SU-DHL-6 (cell line): ENCODE measurements around the gene CEP350.

Experiments
- H2AFZ ChIP-seq: fragments of 200-600 bp; sonication (generic); 2 replicates; pipeline ENCODE4 v1.6.1; 2014; ENCODE audit warnings: low read depth, mild to moderate bottlenecking, moderate library complexity, mixed read lengths, antibody characterized with exemption, low read length; ENCODE audit not compliant: severe bottlenecking
- H3F3A ChIP-seq: fragments of 200-600 bp; shearing (Covaris generic); 2 replicates; pipeline ENCODE4 v1.6.0; 2016; ENCODE audit warnings: antibody characterized with exemption, mild to moderate bottlenecking; ENCODE audit not compliant: insufficient read depth
- H3K27ac ChIP-seq: fragments of 200-600 bp; sonication (generic); 2 replicates; pipeline ENCODE4 v1.5.1; 2016; ENCODE audit warnings: low read depth, mild to moderate bottlenecking, low read length, moderate library complexity, mixed read lengths
- H3K27me3 ChIP-seq: fragments of 200-600 bp; sonication (generic), shearing (Covaris generic); 2 replicates; pipeline ENCODE4 v1.6.0; 2014; ENCODE audit warnings: mild to moderate bottlenecking, low read length
- H3K36me3 ChIP-seq: fragments of 200-600 bp; sonication (generic); 2 replicates; pipeline ENCODE4 v1.6.1; 2014; ENCODE audit warnings: mild to moderate bottlenecking, low read length, mixed read lengths
- H3K4me2 ChIP-seq: fragments of 300-600, 200-600 bp; shearing (Covaris generic), sonication (generic); 2 replicates; pipeline ENCODE4 v1.6.0; 2014; ENCODE audit warnings: low read length, low read depth, mild to moderate bottlenecking; ENCODE audit not compliant: poor library complexity, severe bottlenecking
- H3K4me3 ChIP-seq: fragments of 200-600 bp; sonication (generic); 2 replicates; pipeline ENCODE4 v1.5.1; 2014; ENCODE audit warnings: antibody characterized with exemption, low read length, mild to moderate bottlenecking, mixed read lengths; ENCODE audit not compliant: insufficient read depth, poor library complexity, severe bottlenecking
- H3K79me2 ChIP-seq: fragments of 200-600 bp; sonication (generic); 2 replicates; pipeline ENCODE4 v1.6.1; 2014; ENCODE audit warnings: mild to moderate bottlenecking, low read length, moderate library complexity; ENCODE audit not compliant: insufficient read depth
- H3K9ac ChIP-seq: fragments of 200-600 bp; sonication (generic); 2 replicates; pipeline ENCODE4 v1.7.0; 2014; ENCODE audit warnings: mild to moderate bottlenecking, low read length
- H3K9me2 ChIP-seq: fragments of 200-600 bp; sonication (generic); replicated peaks from 2 replicates; pipeline ENCODE4 v1.6.1; 2014; ENCODE audit warnings: low read length; ENCODE audit not compliant: insufficient read depth
- H3K9me3 ChIP-seq: fragments of 200-600 bp; sonication (generic); 2 replicates; pipeline ENCODE4 v1.6.1; 2014; ENCODE audit warnings: low read length, mixed read lengths; ENCODE audit not compliant: insufficient read depth
- H4K20me1 ChIP-seq: fragments of 200-600 bp; sonication (generic); 2 replicates; pipeline ENCODE4 v1.6.1; 2014; ENCODE audit warnings: low read depth, mild to moderate bottlenecking, antibody characterized with exemption, low read length, moderate library complexity, mixed read lengths
- EZH2phosphoT487 ChIP-seq: fragments of 200-600 bp; sonication (generic), shearing (Covaris generic); conservative IDR thresholded peaks from 2 replicates; pipeline ENCODE4 v1.6.1; 2018; ENCODE audit warnings: mild to moderate bottlenecking, antibody characterized with exemption, low read length, moderate library complexity, mixed read lengths
- TF ChIP-seq, protein P1 (sequence below): fragments of 200-600 bp; sonication (generic); IDR thresholded peaks from one replicate; pipeline ENCODE4 v1.5.1; 2017; ENCODE audit warnings: antibody characterized with exemption, mild to moderate bottlenecking, low read length, moderate library complexity; ENCODE audit not compliant: insufficient read depth, poor library complexity, severe bottlenecking

The CEP350 gene

DNA sequence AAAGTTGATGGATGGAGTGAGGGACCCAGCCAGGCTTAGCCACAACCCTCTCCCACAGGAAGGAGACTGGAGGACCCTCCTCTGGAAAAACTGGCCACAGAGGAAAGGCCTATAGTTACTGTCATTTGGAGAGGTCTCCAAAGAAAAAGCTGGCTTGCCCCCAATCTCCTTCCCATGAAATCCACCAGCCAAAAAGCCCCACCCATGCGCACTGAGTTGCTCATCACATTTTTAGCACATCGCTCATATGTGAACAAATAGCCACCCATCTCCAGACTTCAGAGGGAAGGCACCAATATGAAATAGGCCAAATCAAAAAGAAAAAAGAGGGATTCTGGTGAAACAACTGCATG is 163.1 kb downstream of the CEP350 start:
- H3K4me2 ChIP-seq: no peak overlapping the region
- no peak overlapping the region for H3K4me3 ChIP-seq
- H3K9me3 ChIP-seq: no peaks in the 10 kb centered on the region
- H3K79me2 ChIP-seq: no peaks in the 10 kb centered on the region
- no peaks in the 10 kb centered on the region for H4K20me1 ChIP-seq
- H3K36me3 ChIP-seq: no peaks in the 10 kb centered on the region
- H2AFZ ChIP-seq: no peak overlapping the region
- H3K27me3 ChIP-seq: no peaks in the 10 kb centered on the region
- H3K27ac ChIP-seq: no peak overlapping the region
- no peak for TF ChIP-seq EZH2phosphoT487
- TF ChIP-seq, protein P1, sequence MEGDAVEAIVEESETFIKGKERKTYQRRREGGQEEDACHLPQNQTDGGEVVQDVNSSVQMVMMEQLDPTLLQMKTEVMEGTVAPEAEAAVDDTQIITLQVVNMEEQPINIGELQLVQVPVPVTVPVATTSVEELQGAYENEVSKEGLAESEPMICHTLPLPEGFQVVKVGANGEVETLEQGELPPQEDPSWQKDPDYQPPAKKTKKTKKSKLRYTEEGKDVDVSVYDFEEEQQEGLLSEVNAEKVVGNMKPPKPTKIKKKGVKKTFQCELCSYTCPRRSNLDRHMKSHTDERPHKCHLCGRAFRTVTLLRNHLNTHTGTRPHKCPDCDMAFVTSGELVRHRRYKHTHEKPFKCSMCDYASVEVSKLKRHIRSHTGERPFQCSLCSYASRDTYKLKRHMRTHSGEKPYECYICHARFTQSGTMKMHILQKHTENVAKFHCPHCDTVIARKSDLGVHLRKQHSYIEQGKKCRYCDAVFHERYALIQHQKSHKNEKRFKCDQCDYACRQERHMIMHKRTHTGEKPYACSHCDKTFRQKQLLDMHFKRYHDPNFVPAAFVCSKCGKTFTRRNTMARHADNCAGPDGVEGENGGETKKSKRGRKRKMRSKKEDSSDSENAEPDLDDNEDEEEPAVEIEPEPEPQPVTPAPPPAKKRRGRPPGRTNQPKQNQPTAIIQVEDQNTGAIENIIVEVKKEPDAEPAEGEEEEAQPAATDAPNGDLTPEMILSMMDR: no peak
- H3F3A ChIP-seq: no peaks in the 10 kb centered on the region
- no peaks in the 10 kb centered on the region for H3K9me2 ChIP-seq
- H3K9ac ChIP-seq: no peak overlapping the region

DNA sequence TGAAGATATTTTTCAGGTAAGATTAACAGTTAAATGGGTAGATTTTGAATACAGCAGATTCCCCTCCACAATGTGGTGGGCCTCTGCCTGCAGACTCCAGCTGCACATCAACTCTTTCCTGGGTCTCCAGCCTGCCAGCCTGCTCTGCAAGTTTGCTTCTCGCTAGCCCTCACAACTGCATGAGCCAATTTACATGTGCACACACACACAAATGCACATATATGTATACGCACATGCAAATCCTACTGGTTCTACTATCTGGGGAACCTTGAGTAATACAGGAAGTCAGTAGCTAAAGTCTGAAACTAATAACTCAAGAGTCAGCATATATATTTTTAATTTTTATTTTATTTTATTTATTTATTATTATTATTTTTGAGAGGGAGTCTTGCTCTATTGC is 165.2 kb downstream of the CEP350 start:
- no peaks in the 10 kb centered on the region for H3F3A ChIP-seq
- no peak overlapping the region for H3K4me2 ChIP-seq
- TF ChIP-seq EZH2phosphoT487: no peak
- TF ChIP-seq, protein P1: no peak
- H3K9me2 ChIP-seq: no peaks in the 10 kb centered on the region
- no peaks in the 10 kb centered on the region for H3K9me3 ChIP-seq
- H3K27me3 ChIP-seq: no peaks in the 10 kb centered on the region
- H3K9ac ChIP-seq: no peak overlapping the region
- no peak overlapping the region for H3K4me3 ChIP-seq
- H4K20me1 ChIP-seq: no peaks in the 10 kb centered on the region
- H3K27ac ChIP-seq: no peak overlapping the region
- no peaks in the 10 kb centered on the region for H3K36me3 ChIP-seq
- no peaks in the 10 kb centered on the region for H3K79me2 ChIP-seq
- no peak overlapping the region for H2AFZ ChIP-seq

GRCh38 chr1:180123463-180123936 is 168.9 kb downstream of the CEP350 start:
- TF ChIP-seq, protein P1: no peak
- TF ChIP-seq EZH2phosphoT487: no peak
- Histone ChIP-seq H3F3A (no peaks in the 10 kb centered on the region), H3K9ac (no peak overlapping the region), H3K4me3 (no peak overlapping the region), H3K9me2 (no peaks in the 10 kb centered on the region), H3K9me3 (no peaks in the 10 kb centered on the region), H3K79me2 (no peaks in the 10 kb centered on the region), H3K27ac (no peak overlapping the region), H4K20me1 (no peaks in the 10 kb centered on the region), H2AFZ (no peak overlapping the region), H3K27me3 (no peaks in the 10 kb centered on the region), H3K36me3 (no peaks in the 10 kb centered on the region), H3K4me2 (no peak overlapping the region)
